ENCODE results near the gene CHMP1B. TPM values are rescaled to one million over a fixed set of nuclear protein-coding genes. Genes with fewer than 3 reads are reported as not detected.
"Not testable (repeated sequence)": the region's sequence is repeated elsewhere in the genome, so short reads cannot be mapped to it uniquely, and the experiment has no call there.

The CHMP1B gene
- total RNA-seq, 4 donors from 2014 or later: 53.9 to 123 (median 80.4) TPM

- no peaks in the 10 kb centered on the region for H3K4me1 ChIP-seq
- no peak overlapping the region for H3K27ac ChIP-seq
- H3K36me3 ChIP-seq: peaks cover 83% of the 10 kb centered on the region
- 85% methylated on average over 5 of the region's 5 CpGs for WGBS
- DNase-seq (ENCODE audit: low spot score in 2 of 2): no peak
- H3K4me3 ChIP-seq: no peak overlapping the region
- H3K9me3 ChIP-seq: no peaks in the 10 kb centered on the region
- TF ChIP-seq POLR2AphosphoS5 (IDR thresholded peaks at IDR 0.05): no peak
- no peak for TF ChIP-seq EP300 (IDR thresholded peaks at IDR 0.05)
- H3K27me3 ChIP-seq: no peaks in the 10 kb centered on the region
These were observed 38.1 kb downstream of the CHMP1B start for GRCh38 chr18:11889284-11889683.

GRCh38 chr18:11891737-11892136, 40.5 kb downstream of the CHMP1B start:
- no peaks in the 10 kb centered on the region for H3K9me3 ChIP-seq
- H3K4me1 ChIP-seq: no peaks in the 10 kb centered on the region
- H3K27me3 ChIP-seq: no peaks in the 10 kb centered on the region
- WGBS: 98% methylated on average over 9 of the region's 9 CpGs
- H3K27ac ChIP-seq: no peak overlapping the region
- no peak for TF ChIP-seq POLR2A (IDR thresholded peaks at IDR 0.05)
- TF ChIP-seq EP300 (IDR thresholded peaks at IDR 0.05): no peak
- no peak for TF ChIP-seq POLR2AphosphoS5 (IDR thresholded peaks at IDR 0.05)
- TF ChIP-seq, protein P1, sequence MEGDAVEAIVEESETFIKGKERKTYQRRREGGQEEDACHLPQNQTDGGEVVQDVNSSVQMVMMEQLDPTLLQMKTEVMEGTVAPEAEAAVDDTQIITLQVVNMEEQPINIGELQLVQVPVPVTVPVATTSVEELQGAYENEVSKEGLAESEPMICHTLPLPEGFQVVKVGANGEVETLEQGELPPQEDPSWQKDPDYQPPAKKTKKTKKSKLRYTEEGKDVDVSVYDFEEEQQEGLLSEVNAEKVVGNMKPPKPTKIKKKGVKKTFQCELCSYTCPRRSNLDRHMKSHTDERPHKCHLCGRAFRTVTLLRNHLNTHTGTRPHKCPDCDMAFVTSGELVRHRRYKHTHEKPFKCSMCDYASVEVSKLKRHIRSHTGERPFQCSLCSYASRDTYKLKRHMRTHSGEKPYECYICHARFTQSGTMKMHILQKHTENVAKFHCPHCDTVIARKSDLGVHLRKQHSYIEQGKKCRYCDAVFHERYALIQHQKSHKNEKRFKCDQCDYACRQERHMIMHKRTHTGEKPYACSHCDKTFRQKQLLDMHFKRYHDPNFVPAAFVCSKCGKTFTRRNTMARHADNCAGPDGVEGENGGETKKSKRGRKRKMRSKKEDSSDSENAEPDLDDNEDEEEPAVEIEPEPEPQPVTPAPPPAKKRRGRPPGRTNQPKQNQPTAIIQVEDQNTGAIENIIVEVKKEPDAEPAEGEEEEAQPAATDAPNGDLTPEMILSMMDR (IDR thresholded peaks at IDR 0.05): no peak
- no peak for DNase-seq (ENCODE audit: low spot score in 2 of 2)
- H3K4me3 ChIP-seq: no peak overlapping the region
- peaks cover 81% of the 10 kb centered on the region for H3K36me3 ChIP-seq

- WGBS: 86% methylated on average over 7 of the region's 7 CpGs
- H3K4me3 ChIP-seq; H3K9me3 ChIP-seq; H3K27ac ChIP-seq; H3K4me1 ChIP-seq; H3K27me3 ChIP-seq; DNase-seq (ENCODE audit: low spot score in 2 of 2): not testable (repeated sequence)
- peaks cover 74% of the 10 kb centered on the region for H3K36me3 ChIP-seq
These were observed 41.2 kb downstream of the CHMP1B start for GRCh38 chr18:11892438-11892837.

DNA sequence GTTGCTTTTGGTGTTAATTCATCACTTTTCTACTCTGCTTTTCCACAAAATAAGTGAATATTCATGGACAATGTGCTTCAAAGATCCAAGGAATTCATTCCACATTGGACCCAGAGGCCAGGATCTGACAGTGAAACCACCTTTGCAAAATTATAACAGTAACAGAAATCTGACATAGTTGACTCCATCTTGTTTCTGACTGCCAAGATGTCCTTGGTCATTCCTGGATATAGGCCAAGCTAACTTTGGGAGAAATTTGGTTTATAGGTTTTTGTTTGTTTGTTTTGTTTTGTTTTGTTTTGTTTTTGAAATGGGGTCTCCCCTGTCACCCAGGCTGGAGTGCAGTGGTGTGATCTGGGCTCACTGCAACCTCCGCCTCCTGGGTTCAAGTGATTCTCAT, 46.6 kb downstream of the CHMP1B start:
- Histone ChIP-seq H3K4me1 (no peaks in the 10 kb centered on the region), H3K36me3 (peaks cover 37% of the 10 kb centered on the region), H3K27ac (no peak overlapping the region), H3K4me3 (no peak overlapping the region), H3K9me3 (no peaks in the 10 kb centered on the region), H3K27me3 (no peaks in the 10 kb centered on the region)
- 96% methylated on average over 1 of the region's 1 CpG for WGBS
- no peak for DNase-seq (ENCODE audit: low spot score in 2 of 2)
- TF ChIP-seq POLR2AphosphoS5 (IDR thresholded peaks at IDR 0.05): no peak

DNA sequence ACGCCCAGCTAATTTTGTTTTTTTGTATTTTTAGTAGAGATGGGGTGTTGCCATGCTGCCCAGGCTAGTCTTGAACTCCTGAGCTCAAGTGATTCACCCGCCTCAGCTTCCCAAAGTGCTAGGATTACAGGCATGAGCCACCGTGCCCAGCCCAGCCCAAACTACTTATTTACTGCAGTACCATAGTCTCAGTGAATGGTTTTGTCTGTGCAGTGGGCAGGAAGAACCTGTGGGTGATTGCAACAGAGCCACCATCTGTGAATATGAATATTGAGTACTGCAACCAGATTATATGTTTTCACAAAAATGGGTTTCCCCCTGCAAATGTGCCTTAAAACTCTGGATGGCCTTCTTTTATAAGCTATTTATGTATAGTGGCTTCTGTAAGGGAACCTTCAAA, 47.9 kb downstream of the CHMP1B start:
- Histone ChIP-seq H3K4me1 (no peaks in the 10 kb centered on the region), H3K4me3 (no peak overlapping the region), H3K27ac (no peak overlapping the region), H3K27me3 (no peaks in the 10 kb centered on the region), H3K9me3 (no peaks in the 10 kb centered on the region), H3K36me3 (peaks cover 34% of the 10 kb centered on the region)
- TF ChIP-seq POLR2A (IDR thresholded peaks at IDR 0.05) (no peak), EP300 (IDR thresholded peaks at IDR 0.05) (no peak), POLR2AphosphoS5 (IDR thresholded peaks at IDR 0.05) (no peak)
- WGBS: 92% methylated on average over 3 of the region's 3 CpGs
- DNase-seq (ENCODE audit: low spot score in 2 of 2): no peak

GRCh38 chr18:11901826-11902438, 50.7 kb downstream of the CHMP1B start:
- 89% methylated on average over 5 of the region's 5 CpGs for WGBS
- Histone ChIP-seq H3K4me3 (no peak overlapping the region), H3K9me3 (no peaks in the 10 kb centered on the region), H3K4me1 (peaks cover 6% of the 10 kb centered on the region), H3K27ac (no peak overlapping the region), H3K27me3 (no peaks in the 10 kb centered on the region), H3K36me3 (peaks cover 17% of the 10 kb centered on the region)
- DNase-seq (ENCODE audit: low spot score in 2 of 2): no peak
- TF ChIP-seq POLR2A (IDR thresholded peaks at IDR 0.05): no peak
- TF ChIP-seq POLR2AphosphoS5 (IDR thresholded peaks at IDR 0.05): no peak
- TF ChIP-seq, protein P1 (IDR thresholded peaks at IDR 0.05): no peak
- TF ChIP-seq EP300 (IDR thresholded peaks at IDR 0.05): no peak

DNA sequence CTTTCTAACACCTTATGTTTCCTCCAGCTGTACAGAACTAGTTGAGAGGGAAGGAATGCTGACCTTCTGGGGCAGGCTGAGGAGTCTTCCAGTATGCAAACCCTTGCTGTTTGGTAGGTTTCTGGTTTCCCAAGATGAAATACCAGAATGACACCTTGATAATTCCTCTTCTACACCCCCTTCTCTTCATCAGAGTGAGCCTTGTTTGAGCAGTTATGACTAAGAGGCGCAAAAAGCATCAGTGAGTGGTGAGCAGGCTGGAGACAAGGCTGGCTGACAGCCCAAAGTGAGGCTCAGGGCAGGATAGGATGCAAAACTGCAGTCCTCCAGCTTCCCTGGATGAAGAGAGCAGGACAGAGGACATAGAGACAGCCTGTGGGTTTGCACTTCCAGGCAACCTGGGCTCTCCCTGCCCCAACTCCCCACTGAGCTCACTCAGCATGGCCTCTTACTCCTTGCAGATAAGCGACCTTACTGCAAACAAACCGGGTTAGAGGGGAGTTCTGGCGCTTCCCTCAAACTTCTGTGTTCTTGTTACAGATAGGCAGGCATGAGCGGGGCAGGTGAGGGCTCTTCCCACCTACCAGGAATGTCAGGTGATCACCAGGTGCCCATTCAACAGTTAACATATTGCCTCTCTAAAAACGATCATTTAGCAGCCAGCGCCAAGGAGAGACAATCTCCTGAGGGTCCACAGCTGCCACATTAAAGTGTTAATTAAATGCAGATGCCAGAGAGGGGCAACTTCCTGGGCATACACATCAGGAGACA, 51.5 kb downstream of the CHMP1B start:
- Histone ChIP-seq H3K9me3 (no peaks in the 10 kb centered on the region), H3K27ac (no peak overlapping the region), H3K27me3 (no peaks in the 10 kb centered on the region), H3K4me3 (no peak overlapping the region), H3K36me3 (peaks cover 17% of the 10 kb centered on the region), H3K4me1 (peaks cover 13% of the 10 kb centered on the region)
- no peak for TF ChIP-seq EP300 (IDR thresholded peaks at IDR 0.05)
- TF ChIP-seq POLR2A (IDR thresholded peaks at IDR 0.05): no peak
- TF ChIP-seq, protein P1 (IDR thresholded peaks at IDR 0.05): no peak
- no peak for TF ChIP-seq POLR2AphosphoS5 (IDR thresholded peaks at IDR 0.05)
- 67% methylated on average over 7 of the region's 7 CpGs for WGBS
- DNase-seq (ENCODE audit: low spot score in 2 of 2): no peak
